K562 (cell line): Measurements from ENCODE around the gene KAZALD1. TPM values are rescaled to one million over a fixed set of nuclear protein-coding genes. Genes with fewer than 3 reads are reported as not detected.

Experiments
- HCFC1 ChIP-seq: IDR thresholded peaks from 2 replicates; pipeline ENCODE4 v1.6.1; 2012; ENCODE audit warnings: low read depth, low read length, improper control_type of control experiment
- HEY1 ChIP-seq: fragments of 250-450 bp; sonication (Bioruptor Pico); IDR thresholded peaks from 2 replicates; pipeline ENCODE4 v1.5.0; 2020; ENCODE audit warnings: mild to moderate bottlenecking, moderate library complexity, borderline replicate concordance
- IFI16 ChIP-seq: fragments of 250-450 bp; sonication (Bioruptor Pico); IDR thresholded peaks from 2 replicates; pipeline ENCODE4 v2.1.2; 2022; ENCODE audit warnings: mild to moderate bottlenecking, inconsistent platforms
- POLR2AphosphoS5 ChIP-seq: IDR thresholded peaks from 2 replicates; pipeline ENCODE4 v1.6.1; 2011; ENCODE audit warnings: mild to moderate bottlenecking, low read depth, low read length, moderate library complexity; ENCODE audit not compliant: control insufficient read depth, insufficient read depth
- RHOXF2B ChIP-seq: fragments of 250-450 bp; sonication (Bioruptor Pico); conservative IDR thresholded peaks from 2 replicates; pipeline ENCODE4 v1.5.1; 2021
- TRIM28 ChIP-seq: fragments of 450-650 bp; IDR thresholded peaks from 2 replicates; pipeline ENCODE4 v1.6.1; 2017
- polyA plus RNA-seq, 8 experiments: library from polyadenylated mRNA; depleted of rRNA in 4 of 8; stranded (reverse) in 5 of 8; unstranded in 3 of 8; fragments of >200 nt; fragmentation: Nextera tagmentation in 2 of 8; fragmentation: Illumina TruSeq in 1 of 8; extraction: Ambion mirVana in 2 of 8; extraction: Trizol in 1 of 8; gene quantifications; 2 replicates each; pipeline versions ENCODE4 v1.2.1 to v1.2.3, GENCODE V29; 2011 to 2014; ENCODE audit warnings: inconsistent platforms in 1 of 8, missing spikeins in 1 of 8
- total RNA-seq, 7 experiments: library from RNA; depleted of rRNA in 6 of 7; stranded (reverse); fragments of >200 nt in 6 of 7; fragmentation: Illumina TruSeq in 2 of 7; extraction: Trizol in 2 of 7; gene quantifications; 2 replicates each; pipeline versions ENCODE4 v1.2.1 to v1.2.3, GENCODE V29; 2011 to 2021; ENCODE audit warnings: low replicate concordance in 1 of 7
- TF ChIP-seq, protein P1 (sequence below): IDR thresholded peaks from 3 replicates; pipeline ENCODE4 v1.6.1; 2011; ENCODE audit warnings: borderline replicate concordance, mild to moderate bottlenecking, moderate library complexity; ENCODE audit not compliant: insufficient read length; ENCODE audit errors: extremely low read depth
- TF ChIP-seq, protein P2 (sequence below): fragments of 450-650 bp; IDR thresholded peaks from 2 replicates; pipeline ENCODE4 v1.6.1; 2016; ENCODE audit warnings: low read depth, mild to moderate bottlenecking, moderate library complexity
- TF ChIP-seq, protein P3 (sequence below): sonication (generic); formaldehyde crosslinking; IDR thresholded peaks from 2 replicates; pipeline ENCODE4 v1.9.0; 2022; ENCODE audit warnings: mild to moderate bottlenecking, missing genetic modification reagents
- TF ChIP-seq, protein P4 (sequence below), 2 experiments: IDR thresholded peaks; 2 replicates each; pipeline ENCODE4 v1.6.1; 2011; ENCODE audit warnings: borderline replicate concordance in 1 of 2, control low read depth in 1 of 2, low read depth in 1 of 2, low read length in 1 of 2, mild to moderate bottlenecking in 1 of 2, mixed read lengths in 1 of 2, moderate library complexity in 1 of 2; ENCODE audit not compliant: insufficient read depth in 1 of 2, insufficient read length in 1 of 2, poor library complexity in 1 of 2, severe bottlenecking in 1 of 2; ENCODE audit errors: extremely low read depth in 1 of 2
- TF ChIP-seq, protein P5 (sequence below), 2 experiments: fragments of 450-650 bp; formaldehyde crosslinking in 1 of 2; IDR thresholded peaks; 2 replicates each; pipeline versions ENCODE4 v1.4.0 to v1.6.1; 2014 to 2020; ENCODE audit warnings: mild to moderate bottlenecking in 2 of 2, borderline replicate concordance in 1 of 2, low read depth in 1 of 2

KAZALD1 gene
- total and polyA plus RNA-seq, 9 of the 15 experiments (the other 6 are each of a cell fraction or from before 2014, with no cell fraction given), result 0.15 to 10.0 (median 4.9) TPM

DNA sequence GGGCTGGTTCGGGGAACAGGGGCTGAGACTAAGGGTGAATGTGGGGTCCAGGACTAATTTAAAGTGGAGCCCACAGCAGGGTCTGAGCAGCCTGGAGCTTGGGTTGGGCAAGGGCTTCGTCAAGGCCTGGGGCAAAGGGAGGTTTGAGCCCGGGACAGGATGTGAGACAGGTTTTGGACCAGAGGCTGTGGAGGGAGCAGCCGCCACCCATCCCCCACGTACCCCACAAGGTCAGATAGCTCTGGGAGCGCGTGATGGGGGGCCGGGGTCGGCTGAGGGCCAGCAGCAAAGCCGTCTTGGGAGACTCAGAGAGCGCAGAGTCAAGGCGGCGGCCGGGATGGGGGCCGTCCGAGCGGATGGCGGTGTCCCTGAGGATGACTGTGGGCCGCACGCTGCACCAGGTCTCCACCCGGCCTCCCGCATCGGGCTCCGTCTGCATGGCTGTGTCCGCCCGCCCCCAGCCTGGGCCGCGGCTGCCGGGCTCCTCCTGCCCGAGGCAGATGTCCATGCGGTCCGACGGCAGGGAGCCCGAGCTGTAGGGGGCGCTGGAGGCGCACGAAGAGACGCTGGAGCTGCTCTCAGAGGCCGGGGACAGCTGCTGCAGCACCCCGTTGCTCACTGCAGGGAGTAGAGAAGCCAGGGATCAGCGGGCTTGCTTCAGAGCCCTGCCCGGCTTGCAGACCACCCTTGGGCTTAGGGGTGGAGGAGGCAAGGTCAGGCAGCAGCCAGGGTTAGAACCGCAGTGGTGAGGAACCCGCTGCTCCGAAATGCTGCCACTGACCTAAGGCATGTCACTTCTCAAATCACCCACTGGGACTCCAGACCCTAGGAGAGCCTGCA is 43.0 kb upstream of the KAZALD1 start (continued):
- TF ChIP-seq, protein P1, sequence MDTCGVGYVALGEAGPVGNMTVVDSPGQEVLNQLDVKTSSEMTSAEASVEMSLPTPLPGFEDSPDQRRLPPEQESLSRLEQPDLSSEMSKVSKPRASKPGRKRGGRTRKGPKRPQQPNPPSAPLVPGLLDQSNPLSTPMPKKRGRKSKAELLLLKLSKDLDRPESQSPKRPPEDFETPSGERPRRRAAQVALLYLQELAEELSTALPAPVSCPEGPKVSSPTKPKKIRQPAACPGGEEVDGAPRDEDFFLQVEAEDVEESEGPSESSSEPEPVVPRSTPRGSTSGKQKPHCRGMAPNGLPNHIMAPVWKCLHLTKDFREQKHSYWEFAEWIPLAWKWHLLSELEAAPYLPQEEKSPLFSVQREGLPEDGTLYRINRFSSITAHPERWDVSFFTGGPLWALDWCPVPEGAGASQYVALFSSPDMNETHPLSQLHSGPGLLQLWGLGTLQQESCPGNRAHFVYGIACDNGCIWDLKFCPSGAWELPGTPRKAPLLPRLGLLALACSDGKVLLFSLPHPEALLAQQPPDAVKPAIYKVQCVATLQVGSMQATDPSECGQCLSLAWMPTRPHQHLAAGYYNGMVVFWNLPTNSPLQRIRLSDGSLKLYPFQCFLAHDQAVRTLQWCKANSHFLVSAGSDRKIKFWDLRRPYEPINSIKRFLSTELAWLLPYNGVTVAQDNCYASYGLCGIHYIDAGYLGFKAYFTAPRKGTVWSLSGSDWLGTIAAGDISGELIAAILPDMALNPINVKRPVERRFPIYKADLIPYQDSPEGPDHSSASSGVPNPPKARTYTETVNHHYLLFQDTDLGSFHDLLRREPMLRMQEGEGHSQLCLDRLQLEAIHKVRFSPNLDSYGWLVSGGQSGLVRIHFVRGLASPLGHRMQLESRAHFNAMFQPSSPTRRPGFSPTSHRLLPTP, result no peak
- TF ChIP-seq, protein P2, sequence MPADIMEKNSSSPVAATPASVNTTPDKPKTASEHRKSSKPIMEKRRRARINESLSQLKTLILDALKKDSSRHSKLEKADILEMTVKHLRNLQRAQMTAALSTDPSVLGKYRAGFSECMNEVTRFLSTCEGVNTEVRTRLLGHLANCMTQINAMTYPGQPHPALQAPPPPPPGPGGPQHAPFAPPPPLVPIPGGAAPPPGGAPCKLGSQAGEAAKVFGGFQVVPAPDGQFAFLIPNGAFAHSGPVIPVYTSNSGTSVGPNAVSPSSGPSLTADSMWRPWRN, result no peak
- TF ChIP-seq IFI16 (CRISPR knock-in tag), result no peak
- TF ChIP-seq HEY1 (CRISPR knock-in tag), result no peak
- no peak for TF ChIP-seq POLR2AphosphoS5
- TF ChIP-seq TRIM28, result no peak
- TF ChIP-seq RHOXF2B (CRISPR knock-in tag), result no peak
- no peak for TF ChIP-seq HCFC1
- TF ChIP-seq, protein P3, sequence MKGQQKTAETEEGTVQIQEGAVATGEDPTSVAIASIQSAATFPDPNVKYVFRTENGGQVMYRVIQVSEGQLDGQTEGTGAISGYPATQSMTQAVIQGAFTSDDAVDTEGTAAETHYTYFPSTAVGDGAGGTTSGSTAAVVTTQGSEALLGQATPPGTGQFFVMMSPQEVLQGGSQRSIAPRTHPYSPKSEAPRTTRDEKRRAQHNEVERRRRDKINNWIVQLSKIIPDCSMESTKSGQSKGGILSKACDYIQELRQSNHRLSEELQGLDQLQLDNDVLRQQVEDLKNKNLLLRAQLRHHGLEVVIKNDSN (CRISPR knock-in tag), result 0 out of 2 replicates have a peak, but pooled peaks have one; percentile 26
- TF ChIP-seq, protein P4, sequence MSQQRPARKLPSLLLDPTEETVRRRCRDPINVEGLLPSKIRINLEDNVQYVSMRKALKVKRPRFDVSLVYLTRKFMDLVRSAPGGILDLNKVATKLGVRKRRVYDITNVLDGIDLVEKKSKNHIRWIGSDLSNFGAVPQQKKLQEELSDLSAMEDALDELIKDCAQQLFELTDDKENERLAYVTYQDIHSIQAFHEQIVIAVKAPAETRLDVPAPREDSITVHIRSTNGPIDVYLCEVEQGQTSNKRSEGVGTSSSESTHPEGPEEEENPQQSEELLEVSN (IDR thresholded peaks at IDR 0.05; ENCODE audit: borderline replicate concordance in 1 of 2, extremely low read depth in 1 of 2, insufficient read depth in 1 of 2, insufficient read length in 1 of 2, low read depth in 1 of 2, low read length in 1 of 2, poor library complexity in 1 of 2, severe bottlenecking in 1 of 2), result peak in 1 of 2 experiments; percentile 73
- TF ChIP-seq, protein P5, sequence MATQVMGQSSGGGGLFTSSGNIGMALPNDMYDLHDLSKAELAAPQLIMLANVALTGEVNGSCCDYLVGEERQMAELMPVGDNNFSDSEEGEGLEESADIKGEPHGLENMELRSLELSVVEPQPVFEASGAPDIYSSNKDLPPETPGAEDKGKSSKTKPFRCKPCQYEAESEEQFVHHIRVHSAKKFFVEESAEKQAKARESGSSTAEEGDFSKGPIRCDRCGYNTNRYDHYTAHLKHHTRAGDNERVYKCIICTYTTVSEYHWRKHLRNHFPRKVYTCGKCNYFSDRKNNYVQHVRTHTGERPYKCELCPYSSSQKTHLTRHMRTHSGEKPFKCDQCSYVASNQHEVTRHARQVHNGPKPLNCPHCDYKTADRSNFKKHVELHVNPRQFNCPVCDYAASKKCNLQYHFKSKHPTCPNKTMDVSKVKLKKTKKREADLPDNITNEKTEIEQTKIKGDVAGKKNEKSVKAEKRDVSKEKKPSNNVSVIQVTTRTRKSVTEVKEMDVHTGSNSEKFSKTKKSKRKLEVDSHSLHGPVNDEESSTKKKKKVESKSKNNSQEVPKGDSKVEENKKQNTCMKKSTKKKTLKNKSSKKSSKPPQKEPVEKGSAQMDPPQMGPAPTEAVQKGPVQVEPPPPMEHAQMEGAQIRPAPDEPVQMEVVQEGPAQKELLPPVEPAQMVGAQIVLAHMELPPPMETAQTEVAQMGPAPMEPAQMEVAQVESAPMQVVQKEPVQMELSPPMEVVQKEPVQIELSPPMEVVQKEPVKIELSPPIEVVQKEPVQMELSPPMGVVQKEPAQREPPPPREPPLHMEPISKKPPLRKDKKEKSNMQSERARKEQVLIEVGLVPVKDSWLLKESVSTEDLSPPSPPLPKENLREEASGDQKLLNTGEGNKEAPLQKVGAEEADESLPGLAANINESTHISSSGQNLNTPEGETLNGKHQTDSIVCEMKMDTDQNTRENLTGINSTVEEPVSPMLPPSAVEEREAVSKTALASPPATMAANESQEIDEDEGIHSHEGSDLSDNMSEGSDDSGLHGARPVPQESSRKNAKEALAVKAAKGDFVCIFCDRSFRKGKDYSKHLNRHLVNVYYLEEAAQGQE (IDR thresholded peaks at IDR 0.05; ENCODE audit: borderline replicate concordance), result peak; percentile 37; the same call in 1 of the 2 replicates
- TF ChIP-seq, protein P5 (CRISPR knock-in tag; IDR thresholded peaks at IDR 0.05; ENCODE audit: low read depth), result no peak
